Gastrocnemius medialis (tissue), 4 donors: ENCODE results near the gene CIITA.

Experiments used
- CTCF ChIP-seq, 5 experiments: fragments of 450-650 bp in 3 of 5; fragments of 200-600 bp in 2 of 5; sonication (generic) in 2 of 5; IDR thresholded peaks in 4 of 5; conservative IDR thresholded peaks in 1 of 5; 1 replicate in 4 of 5; 2 replicates in 1 of 5; pipeline ENCODE4 v1.5.1; 2016 to 2019; ENCODE audit warnings: antibody characterized with exemption in 5 of 5, mild to moderate bottlenecking in 3 of 5, moderate library complexity in 3 of 5
- POLR2A ChIP-seq, 2 donors: fragments of 450-650 bp; IDR thresholded peaks; one replicate each; pipeline ENCODE4 v1.6.1; 2017; ENCODE audit warnings: antibody characterized with exemption in 2 of 2, mild to moderate bottlenecking in 2 of 2, moderate library complexity in 2 of 2

- TF ChIP-seq CTCF (IDR thresholded peaks at IDR 0.05 in 4 of 5, conservative IDR thresholded peaks at IDR 0.05 in 1 of 5), result no peak
- TF ChIP-seq POLR2A (IDR thresholded peaks at IDR 0.05), result no peak
Measured at GRCh38 chr16:10895053-10895946, 18.3 kb downstream of the CIITA start.
